Body of pancreas (tissue), 4 donors: ENCODE data around the gene UGT1A8.

ENCODE experiments used
- POLR2A ChIP-seq, 3 donors: fragments of 450-650 bp; IDR thresholded peaks; one replicate each; pipeline ENCODE4 v1.6.1; 2016; ENCODE audit warnings: antibody characterized with exemption in 3 of 3, mild to moderate bottlenecking in 2 of 3
- TF ChIP-seq, protein P1 (sequence below), 7 experiments: fragments of 450-650 bp in 4 of 7; fragments of 200-600 bp in 3 of 7; sonication (generic) in 3 of 7; IDR thresholded peaks; one replicate each; pipeline ENCODE4 v1.5.1; 2016 to 2019; ENCODE audit warnings: antibody characterized with exemption in 7 of 7

DNA sequence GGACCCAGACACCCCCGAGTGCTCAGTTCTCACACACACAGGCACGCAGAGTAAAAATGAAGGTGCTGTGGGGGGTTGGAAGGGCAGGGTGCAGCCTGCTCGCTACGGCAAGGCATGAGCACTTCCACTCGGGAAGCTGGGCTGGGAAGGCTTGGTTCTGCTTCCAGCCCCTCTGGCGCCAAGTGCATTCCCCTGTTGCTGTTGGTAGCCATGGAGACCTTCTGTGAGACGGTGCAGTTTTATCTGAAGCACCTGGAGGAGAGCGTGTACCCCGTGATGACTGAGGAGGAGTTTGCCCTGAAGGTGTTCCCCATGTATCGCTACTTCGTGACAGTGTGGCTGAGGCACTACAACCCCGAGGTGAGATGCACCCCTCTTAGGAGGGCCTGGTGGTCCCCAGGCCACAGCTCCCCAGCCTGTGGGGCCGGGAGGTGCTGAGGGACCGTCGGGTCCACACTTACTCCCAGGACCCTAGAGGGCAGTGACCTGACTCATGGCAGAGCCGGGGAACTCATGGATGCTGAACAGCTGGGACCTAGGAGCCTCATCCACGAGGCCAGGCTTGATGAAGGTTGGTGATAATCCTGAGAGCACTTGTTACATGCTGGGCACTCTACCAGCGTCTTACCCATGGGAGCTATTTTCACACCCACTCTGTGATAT, 176.2 kb downstream of the UGT1A8 start:
- TF ChIP-seq, protein P1, sequence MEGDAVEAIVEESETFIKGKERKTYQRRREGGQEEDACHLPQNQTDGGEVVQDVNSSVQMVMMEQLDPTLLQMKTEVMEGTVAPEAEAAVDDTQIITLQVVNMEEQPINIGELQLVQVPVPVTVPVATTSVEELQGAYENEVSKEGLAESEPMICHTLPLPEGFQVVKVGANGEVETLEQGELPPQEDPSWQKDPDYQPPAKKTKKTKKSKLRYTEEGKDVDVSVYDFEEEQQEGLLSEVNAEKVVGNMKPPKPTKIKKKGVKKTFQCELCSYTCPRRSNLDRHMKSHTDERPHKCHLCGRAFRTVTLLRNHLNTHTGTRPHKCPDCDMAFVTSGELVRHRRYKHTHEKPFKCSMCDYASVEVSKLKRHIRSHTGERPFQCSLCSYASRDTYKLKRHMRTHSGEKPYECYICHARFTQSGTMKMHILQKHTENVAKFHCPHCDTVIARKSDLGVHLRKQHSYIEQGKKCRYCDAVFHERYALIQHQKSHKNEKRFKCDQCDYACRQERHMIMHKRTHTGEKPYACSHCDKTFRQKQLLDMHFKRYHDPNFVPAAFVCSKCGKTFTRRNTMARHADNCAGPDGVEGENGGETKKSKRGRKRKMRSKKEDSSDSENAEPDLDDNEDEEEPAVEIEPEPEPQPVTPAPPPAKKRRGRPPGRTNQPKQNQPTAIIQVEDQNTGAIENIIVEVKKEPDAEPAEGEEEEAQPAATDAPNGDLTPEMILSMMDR (IDR thresholded peaks at IDR 0.05): no peak
- TF ChIP-seq POLR2A (IDR thresholded peaks at IDR 0.05): no peak
